ENCODE measurements around the gene DAGLB. TPM values are rescaled to one million over a fixed set of nuclear protein-coding genes. Genes with fewer than 3 reads are reported as not detected.
"Not testable (repeated sequence)": the region's sequence is repeated elsewhere in the genome, so short reads cannot be mapped to it uniquely, and the experiment has no call there.

Gene DAGLB
- total RNA-seq, 4 donors from 2014 or later: 9.1 to 36.3 (median 24.3) TPM

GRCh38 chr7:6476596-6477317 is 29.0 kb upstream of the DAGLB start:
- no peak for DNase-seq
- Histone ChIP-seq H3K27me3 (no peaks in the 10 kb centered on the region), H3K4me3 (no peak overlapping the region), H3K36me3 (peaks cover 0 to 31% (median 0%) of the 10 kb centered on the region in 3 donors), H3K4me1 (peaks cover 0 to 37% (median 3%) of the 10 kb centered on the region in 4 donors), H3K9me3 (no peaks in the 10 kb centered on the region), H3K27ac (no peak overlapping the region)
- TF ChIP-seq POLR2A (IDR thresholded peaks at IDR 0.05): no peak
- TF ChIP-seq, protein P1, sequence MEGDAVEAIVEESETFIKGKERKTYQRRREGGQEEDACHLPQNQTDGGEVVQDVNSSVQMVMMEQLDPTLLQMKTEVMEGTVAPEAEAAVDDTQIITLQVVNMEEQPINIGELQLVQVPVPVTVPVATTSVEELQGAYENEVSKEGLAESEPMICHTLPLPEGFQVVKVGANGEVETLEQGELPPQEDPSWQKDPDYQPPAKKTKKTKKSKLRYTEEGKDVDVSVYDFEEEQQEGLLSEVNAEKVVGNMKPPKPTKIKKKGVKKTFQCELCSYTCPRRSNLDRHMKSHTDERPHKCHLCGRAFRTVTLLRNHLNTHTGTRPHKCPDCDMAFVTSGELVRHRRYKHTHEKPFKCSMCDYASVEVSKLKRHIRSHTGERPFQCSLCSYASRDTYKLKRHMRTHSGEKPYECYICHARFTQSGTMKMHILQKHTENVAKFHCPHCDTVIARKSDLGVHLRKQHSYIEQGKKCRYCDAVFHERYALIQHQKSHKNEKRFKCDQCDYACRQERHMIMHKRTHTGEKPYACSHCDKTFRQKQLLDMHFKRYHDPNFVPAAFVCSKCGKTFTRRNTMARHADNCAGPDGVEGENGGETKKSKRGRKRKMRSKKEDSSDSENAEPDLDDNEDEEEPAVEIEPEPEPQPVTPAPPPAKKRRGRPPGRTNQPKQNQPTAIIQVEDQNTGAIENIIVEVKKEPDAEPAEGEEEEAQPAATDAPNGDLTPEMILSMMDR (IDR thresholded peaks at IDR 0.05): no peak

GRCh38 chr7:6475433-6476186 is 27.9 kb upstream of the DAGLB start:
- H3K9me3 ChIP-seq: no peaks in the 10 kb centered on the region
- DNase-seq: no peak
- no peaks in the 10 kb centered on the region for H3K27me3 ChIP-seq
- H3K4me3 ChIP-seq: no peak overlapping the region
- peaks cover 0 to 26% (median 3%) of the 10 kb centered on the region in 4 donors for H3K4me1 ChIP-seq
- H3K36me3 ChIP-seq: peaks cover 0 to 36% (median 0%) of the 10 kb centered on the region in 3 donors
- H3K27ac ChIP-seq: no peak overlapping the region
- TF ChIP-seq, protein P1 (IDR thresholded peaks at IDR 0.05): no peak
- TF ChIP-seq POLR2A (IDR thresholded peaks at IDR 0.05): no peak

GRCh38 chr7:6465862-6466261 is 18.1 kb upstream of the DAGLB start:
- H3K27me3 ChIP-seq: no peaks in the 10 kb centered on the region

DNA sequence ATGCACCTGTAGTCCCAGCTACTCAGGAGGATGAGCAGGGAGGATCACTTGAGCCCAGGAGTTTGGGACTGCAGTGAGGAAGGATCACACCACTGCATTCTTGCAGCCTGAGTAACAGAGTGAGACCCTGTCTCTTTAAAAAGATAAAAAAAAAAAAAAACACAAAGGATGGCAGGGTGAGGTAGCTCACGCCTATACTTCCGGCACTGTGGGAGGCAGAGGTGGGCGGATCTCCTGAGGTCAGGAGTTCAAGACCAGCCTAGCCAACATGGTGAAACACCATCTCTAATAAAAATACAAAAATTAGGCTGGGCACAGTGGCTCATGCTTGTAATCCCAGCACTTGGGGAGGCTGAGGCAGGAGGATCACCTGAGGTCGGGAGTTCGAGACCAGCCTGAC is 15.9 kb upstream of the DAGLB start:
- H3K27ac ChIP-seq, H3K9me3 ChIP-seq, H3K4me1 ChIP-seq, H3K27me3 ChIP-seq, H3K4me3 ChIP-seq, DNase-seq: not testable (repeated sequence)
- H3K36me3 ChIP-seq: peaks cover 0 to 75% (median 0%) of the 10 kb centered on the region in 3 donors

More at GRCh38 chr7:6465862-6466261, 18.1 kb upstream of the DAGLB start:
- DNase-seq: no peak
- H3K27ac ChIP-seq: no peak overlapping the region
- no peaks in the 10 kb centered on the region for H3K4me1 ChIP-seq
- H3K36me3 ChIP-seq: peaks cover 0 to 92% (median 0%) of the 10 kb centered on the region in 3 donors
- no peaks in the 10 kb centered on the region for H3K9me3 ChIP-seq
- TF ChIP-seq, protein P1 (IDR thresholded peaks at IDR 0.05): no peak
- TF ChIP-seq POLR2A (IDR thresholded peaks at IDR 0.05): no peak
- H3K4me3 ChIP-seq: no peak overlapping the region

- Histone ChIP-seq H3K27me3 (no peaks in the 10 kb centered on the region), H3K9me3 (no peaks in the 10 kb centered on the region), H3K27ac (no peak overlapping the region), H3K4me1 (no peaks in the 10 kb centered on the region), H3K4me3 (no peak overlapping the region), H3K36me3 (peaks cover 0 to 60% (median 0%) of the 10 kb centered on the region in 3 donors)
- no peak for DNase-seq
- TF ChIP-seq POLR2A (IDR thresholded peaks at IDR 0.05): no peak
- TF ChIP-seq, protein P1 (IDR thresholded peaks at IDR 0.05): no peak
Observed at GRCh38 chr7:6461946-6462550, 14.3 kb upstream of the DAGLB start.
